ENCODE measurements around the gene TNRC18. TPM values are rescaled to one million over a fixed set of nuclear protein-coding genes. Genes with fewer than 3 reads are reported as not detected.

Gene TNRC18
- total and polyA plus RNA-seq, 9 of the 15 experiments (the other 6 are each of a cell fraction or from before 2014, with no cell fraction given): 0.03 to 43.2 (median 18.0) TPM

- 0 out of 2 replicates have a peak, but pooled peaks have one; percentile 4 for TF ChIP-seq ATF4 (CRISPR knock-in tag; IDR thresholded peaks at IDR 0.05)
- TF ChIP-seq ZC3H11A (IDR thresholded peaks at IDR 0.05; ENCODE audit: low read depth, low read length): no peak
- no peak for TF ChIP-seq HNRNPL (IDR thresholded peaks at IDR 0.05; ENCODE audit: low read depth, low read length)
- TF ChIP-seq TCF15 (CRISPR knock-in tag; IDR thresholded peaks at IDR 0.05): no peak
- 0 out of 2 replicates have a peak, but pooled peaks have one; percentile 36 for TF ChIP-seq ELK3 (CRISPR knock-in tag; IDR thresholded peaks at IDR 0.05)
- peak; percentile 3 for TF ChIP-seq PHF20 (IDR thresholded peaks at IDR 0.05; ENCODE audit: partially characterized antibody)
- TF ChIP-seq ZNF175 (CRISPR knock-in tag; IDR thresholded peaks at IDR 0.05; ENCODE audit: low read depth): peak; percentile 53
- 0 out of 2 replicates have a peak, but pooled peaks have one; percentile 63 for TF ChIP-seq ZNF518B (CRISPR knock-in tag; IDR thresholded peaks at IDR 0.05)
- no peak; the same call in 1 of the 2 replicates for TF ChIP-seq FOXP1 (CRISPR knock-in tag; IDR thresholded peaks at IDR 0.05)
- TF ChIP-seq CBX8 (IDR thresholded peaks at IDR 0.05; ENCODE audit: borderline replicate concordance, extremely low read depth, low read depth, low read length, poor library complexity, severe bottlenecking): no peak
- TF ChIP-seq HIVEP1 (CRISPR knock-in tag; IDR thresholded peaks at IDR 0.05): 0 out of 2 replicates have a peak, but pooled peaks have one; percentile 22
- TF ChIP-seq E2F6 (IDR thresholded peaks at IDR 0.05; ENCODE audit: borderline replicate concordance in 1 of 2, extremely low read depth in 1 of 2, insufficient read depth in 1 of 2, insufficient read length in 1 of 2, low read depth in 1 of 2, low read length in 1 of 2, poor library complexity in 1 of 2, severe bottlenecking in 1 of 2): peak in 1 of 2 experiments; percentile 23
- no peak for TF ChIP-seq CREB3L1 (IDR thresholded peaks at IDR 0.05; ENCODE audit: borderline replicate concordance, low read depth)
- no peak for TF ChIP-seq NR4A1 (CRISPR knock-in tag; IDR thresholded peaks at IDR 0.05)
- TF ChIP-seq NR4A1 (tag; IDR thresholded peaks at IDR 0.05): no peak
Observed at GRCh38 chr7:5429253-5429856, 5.7 kb upstream of the TNRC18 start (continued).
